CD4-positive, alpha-beta T cell treated with Interleukin-2 at 100 ng/mL for 4 hours (primary cell): ENCODE results near the gene HBG2.
"Not testable (repeated sequence)": the region's sequence is repeated elsewhere in the genome, so short reads cannot be mapped to it uniquely, and the experiment has no call there.

ENCODE experiments used
- DNase-seq: peaks from one replicate; pipeline ENCODE4 v3.0.0-alpha.2; 2020; ENCODE audit warnings: low spot score

Gene HBG2

DNA sequence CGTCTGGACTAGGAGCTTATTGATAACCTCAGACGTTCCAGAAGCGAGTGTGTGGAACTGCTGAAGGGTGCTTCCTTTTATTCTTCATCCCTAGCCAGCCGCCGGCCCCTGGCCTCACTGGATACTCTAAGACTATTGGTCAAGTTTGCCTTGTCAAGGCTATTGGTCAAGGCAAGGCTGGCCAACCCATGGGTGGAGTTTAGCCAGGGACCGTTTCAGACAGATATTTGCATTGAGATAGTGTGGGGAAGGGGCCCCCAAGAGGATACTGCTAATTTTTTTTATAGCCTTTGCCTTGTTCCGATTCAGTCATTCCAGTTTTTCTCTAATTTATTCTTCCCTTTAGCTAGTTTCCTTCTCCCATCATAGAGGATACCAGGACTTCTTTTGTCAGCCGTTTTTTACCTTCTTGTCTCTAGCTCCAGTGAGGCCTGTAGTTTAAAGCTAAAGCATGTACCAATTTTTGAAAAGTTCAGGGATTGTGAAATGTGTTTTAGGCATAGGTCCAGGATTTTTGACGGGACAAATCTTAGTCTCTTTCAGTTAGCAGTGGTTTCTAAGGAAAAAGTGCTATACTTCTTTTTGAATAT lies 4.7 kb downstream of the HBG2 start, which contains the start of gene HBG1:
Gene HBG1, minus strand, starts transcription at position 51 of the 590 bp plus-strand sequence. CDS start 53 bp downstream, outside the sequence.
- DNase-seq, result not testable (repeated sequence)

DNA sequence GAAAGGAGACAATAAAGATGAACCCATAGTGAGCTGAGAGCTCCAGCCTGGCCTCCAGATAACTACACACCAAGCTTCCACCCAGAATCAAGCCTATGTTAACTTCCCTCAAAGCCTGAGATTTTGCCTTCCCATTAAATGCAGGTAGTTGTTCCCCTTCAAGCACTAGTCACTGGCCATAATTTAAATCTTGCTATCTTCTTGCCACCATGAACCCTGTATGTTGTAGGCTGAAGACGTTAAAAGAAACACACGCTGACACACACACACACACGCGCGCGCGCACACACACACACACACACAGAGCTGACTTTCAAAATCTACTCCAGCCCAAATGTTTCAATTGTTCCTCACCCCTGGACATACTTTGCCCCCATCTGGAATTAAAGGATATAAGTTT lies 6.1 kb downstream of the HBG2 start:
- not testable (repeated sequence) for DNase-seq

GRCh38 chr11:5247472-5248192 lies 6.9 kb downstream of the HBG2 start:
- no peak for DNase-seq

GRCh38 chr11:5246772-5247471 lies 7.7 kb downstream of the HBG2 start:
- DNase-seq, result no peak

- DNase-seq, result no peak
These were observed 9.4 kb downstream of the HBG2 start for GRCh38 chr11:5245155-5245554.

DNA sequence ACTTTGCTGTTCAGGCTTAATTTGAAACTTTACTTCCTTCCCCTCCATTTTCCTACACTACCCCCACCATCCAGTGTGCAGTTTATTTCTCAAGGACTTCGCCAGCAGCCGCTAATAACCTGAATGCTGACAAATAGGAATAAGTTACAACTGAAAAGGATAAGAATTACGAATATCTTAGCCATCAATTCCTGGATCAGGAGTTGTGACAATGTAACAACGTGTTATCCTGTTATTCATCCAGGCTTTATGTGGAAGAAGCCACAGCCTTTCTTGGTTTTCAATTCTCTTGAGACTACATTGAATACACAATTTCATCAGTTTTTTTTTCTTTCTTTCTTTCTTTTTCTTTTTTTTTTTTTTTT lies 10.8 kb downstream of the HBG2 start:
- no peak for DNase-seq

DNA sequence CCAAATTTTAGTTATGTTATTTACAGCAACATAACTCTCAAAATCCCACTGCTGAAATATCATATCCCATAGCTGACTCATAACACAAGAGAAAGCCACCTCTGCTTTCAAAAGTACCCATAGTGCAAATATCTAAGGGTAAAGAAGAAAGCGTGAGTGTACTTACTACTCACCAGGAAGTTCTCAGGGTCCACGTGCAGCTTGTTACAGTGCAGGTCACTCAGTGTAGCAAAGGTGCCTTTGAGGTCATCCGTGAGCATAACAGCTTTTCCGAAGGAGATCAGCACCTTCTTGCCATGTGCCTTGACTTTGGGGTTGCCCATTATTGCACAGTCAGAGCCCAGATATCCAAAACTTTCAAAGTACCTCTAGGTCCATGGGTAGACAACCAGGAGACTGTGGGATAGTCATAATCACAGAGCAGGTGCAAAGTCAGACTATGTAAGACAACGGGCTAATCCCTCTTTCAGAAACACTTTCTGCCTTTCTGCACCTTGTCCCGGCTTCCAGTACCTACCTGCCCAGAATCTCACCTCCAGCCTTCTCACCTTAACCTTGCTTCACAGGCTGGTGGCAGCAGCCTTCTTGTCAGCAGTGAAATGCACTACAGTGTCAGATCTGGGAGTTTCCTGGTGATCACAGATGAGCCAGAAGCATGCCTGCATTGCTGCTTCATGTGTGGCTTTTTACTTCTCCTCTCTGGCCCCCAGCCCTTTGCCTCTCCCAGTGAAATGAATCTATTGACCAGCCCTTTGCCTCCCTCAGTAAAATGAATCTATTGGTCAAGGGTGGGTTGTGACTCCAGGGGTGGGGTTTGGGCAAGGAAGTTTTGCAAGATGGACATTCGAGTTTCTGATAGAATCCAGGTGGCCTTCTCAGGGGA lies 11.4 kb downstream of the HBG2 start:
- DNase-seq, result no peak

- DNase-seq, result no peak
These were observed 12.4 kb downstream of the HBG2 start for GRCh38 chr11:5242208-5242607.

GRCh38 chr11:5241458-5241857 lies 13.1 kb downstream of the HBG2 start:
- DNase-seq, result no peak

DNA sequence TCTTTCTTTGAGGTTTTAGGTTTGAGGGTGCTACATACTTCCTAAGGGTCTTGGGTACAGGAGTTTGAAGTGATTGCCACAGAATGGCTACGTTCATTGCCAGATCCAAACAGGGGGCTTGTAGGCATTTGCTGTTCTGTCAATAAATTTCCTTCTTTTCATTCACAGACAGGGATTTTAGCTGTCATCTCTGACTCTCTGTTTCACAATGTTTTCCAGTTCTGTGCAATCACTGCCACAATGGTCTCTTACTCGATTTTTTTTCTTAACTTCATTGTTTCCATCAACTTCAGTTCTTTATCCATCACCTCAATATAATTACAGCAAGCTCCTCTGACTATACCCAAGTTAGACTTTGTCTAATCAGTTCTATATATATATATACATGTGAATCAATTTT lies 14.1 kb downstream of the HBG2 start:
- DNase-seq, result no peak

GRCh38 chr11:5240056-5240455 lies 14.5 kb downstream of the HBG2 start:
- no peak for DNase-seq

DNA sequence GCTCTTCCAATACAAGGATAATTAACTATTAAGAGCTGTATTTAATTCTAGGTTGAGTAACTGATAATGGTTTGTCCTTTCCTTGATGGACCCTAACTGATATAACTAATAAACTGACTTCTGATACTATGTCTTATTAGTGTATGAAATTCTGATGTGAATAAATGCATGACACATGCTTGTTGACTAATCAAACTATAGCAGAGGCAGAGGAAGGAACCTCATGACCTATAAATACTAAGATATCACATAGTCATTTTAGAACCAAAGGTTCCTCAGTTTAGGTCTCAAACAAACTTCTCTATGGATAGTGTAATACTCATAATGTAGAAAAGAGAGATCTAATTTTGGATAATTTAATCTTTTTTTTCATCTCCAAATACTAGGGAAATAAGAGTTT lies 15.5 kb downstream of the HBG2 start:
- DNase-seq, result no peak

DNA sequence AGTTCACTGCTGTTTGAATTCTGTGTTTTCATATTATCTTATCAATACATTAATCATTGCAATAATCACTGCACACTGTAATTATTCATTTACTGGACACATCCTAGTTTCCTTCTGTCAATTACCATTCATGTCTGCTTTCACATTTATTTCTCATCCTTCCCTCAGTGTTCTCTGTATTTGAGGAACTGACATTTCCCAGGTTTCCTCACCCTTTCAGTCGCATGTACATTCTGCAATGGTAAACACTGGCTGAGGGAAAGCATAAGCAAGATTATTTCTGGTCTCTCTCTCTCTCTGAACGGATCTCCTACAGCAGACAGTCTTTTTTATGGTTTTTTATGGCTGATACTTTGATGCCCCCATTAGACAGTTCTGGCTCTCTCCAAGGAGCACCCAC lies 16.1 kb downstream of the HBG2 start:
- no peak for DNase-seq

- DNase-seq, result no peak
These were observed 17.2 kb downstream of the HBG2 start for GRCh38 chr11:5237420-5237819.

- no peak for DNase-seq
These were observed 19.1 kb downstream of the HBG2 start for GRCh38 chr11:5235364-5236095.

GRCh38 chr11:5234381-5234834 lies 20.2 kb downstream of the HBG2 start, which contains the start of gene HBD:
HBD (minus strand) TSS chr11:5234483; CDS start chr11:5234433, 50 bp downstream.
- no peak for DNase-seq

DNA sequence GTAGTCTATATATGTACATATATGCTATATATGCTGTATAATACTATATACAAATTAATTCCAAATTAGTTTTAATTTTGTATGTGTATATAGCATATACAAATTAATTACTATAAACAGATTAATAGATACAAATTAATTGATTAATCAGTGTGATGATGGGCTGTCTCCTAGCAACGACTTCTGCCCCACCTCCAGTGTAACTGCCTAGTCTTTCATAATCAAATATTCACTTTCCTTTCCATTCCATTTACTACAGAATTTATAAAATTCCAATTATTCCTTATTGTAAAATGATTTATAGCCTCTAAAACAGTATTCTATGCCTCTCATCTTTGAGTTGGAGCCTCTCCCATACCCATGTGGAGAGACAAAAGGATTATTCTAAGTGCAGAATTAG lies 21.3 kb downstream of the HBG2 start:
- DNase-seq, result no peak

DNA sequence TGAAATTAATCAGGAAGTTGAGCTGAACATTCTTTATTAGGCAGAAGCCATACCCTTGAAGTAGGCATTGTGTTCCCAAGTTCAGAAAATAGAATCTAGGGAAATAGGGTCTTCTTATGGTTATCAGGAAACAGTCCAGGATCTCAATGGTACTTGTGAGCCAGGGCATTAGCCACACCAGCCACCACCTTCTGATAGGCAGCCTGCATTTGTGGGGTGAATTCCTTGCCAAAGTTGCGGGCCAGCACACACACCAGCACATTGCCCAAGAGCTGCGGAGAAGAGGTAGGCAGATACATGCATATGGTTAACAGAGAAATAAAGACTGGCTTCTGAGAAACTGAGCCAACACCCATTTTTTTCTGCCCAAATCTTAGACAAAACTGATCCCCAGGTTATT lies 21.8 kb downstream of the HBG2 start:
- DNase-seq, result no peak

DNA sequence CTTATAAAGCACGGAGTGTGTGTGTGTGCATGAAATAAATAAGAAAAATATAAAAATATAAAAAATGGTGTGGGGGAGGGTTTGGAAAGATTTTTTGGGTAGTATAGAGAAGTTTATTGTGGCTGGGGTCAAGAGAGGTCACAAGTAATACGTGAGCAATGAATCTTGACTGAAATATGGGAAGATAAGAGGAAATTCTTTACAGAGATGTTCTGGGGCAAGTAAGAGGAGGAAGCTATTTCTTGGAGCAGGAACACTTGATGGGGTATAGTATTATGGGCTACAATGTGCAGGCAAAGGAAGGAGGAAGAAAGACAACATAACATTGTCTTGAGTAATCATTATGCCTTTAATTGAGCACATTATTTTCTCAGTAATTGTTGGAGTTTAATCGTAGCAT lies 22.4 kb downstream of the HBG2 start:
- no peak for DNase-seq

DNA sequence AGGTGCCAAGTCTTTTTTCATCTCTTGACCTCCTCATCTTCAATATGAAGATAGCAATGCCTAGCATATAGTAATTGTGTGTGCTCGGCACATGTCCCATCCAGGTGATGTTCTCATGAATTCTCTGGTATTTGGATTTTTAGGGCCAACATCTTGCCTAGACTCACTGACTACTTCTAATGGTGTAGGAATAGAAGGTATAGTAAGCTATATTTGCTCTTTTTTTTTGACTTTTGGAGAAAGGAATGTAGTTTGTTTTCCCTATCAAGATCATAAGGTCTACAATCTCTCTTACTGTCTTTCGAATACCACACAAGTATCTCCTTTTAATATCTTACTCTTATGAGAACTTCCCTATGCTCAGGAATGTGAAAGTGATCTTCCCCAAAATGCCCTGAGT lies 23.5 kb downstream of the HBG2 start:
- no peak for DNase-seq

- no peak for DNase-seq
These were observed 24.3 kb downstream of the HBG2 start for GRCh38 chr11:5230266-5230665.
